CD4-positive, alpha-beta T cell (primary cell): ENCODE results near the gene PSMD5. TPM values are rescaled to one million over a fixed set of nuclear protein-coding genes. Genes with fewer than 3 reads are reported as not detected.

Source experiments
- ATAC-seq: fragments of 200-7000 bp; cut with Tn5 transposase; one replicate; pipeline ENCODE4 v1.10.0; 2022; ENCODE audit warnings: mild to moderate bottlenecking; ENCODE audit not compliant: poor library complexity
- CTCF ChIA-PET: fragments of 350-600 bp; sonication (Branson Sonifier 250); formaldehyde crosslinking; loops from one replicate; lab custom pipeline; 2021; ENCODE audit warnings: antibody characterized with exemption, inconsistent platforms; lab: Charles Lee
- POLR2A ChIA-PET: fragments of 350-600 bp; sonication (Branson Sonifier 250); formaldehyde crosslinking; loops from one replicate; lab custom pipeline; 2021; ENCODE audit warnings: antibody characterized with exemption, inconsistent platforms; lab: Charles Lee
- DNase-seq, 14 experiments: peaks; one replicate each; pipeline ENCODE4 v3.0.0-alpha.2; 2013 to 2020; ENCODE audit warnings: mixed read lengths in 2 of 14
- H3K27ac ChIP-seq, 2 donors: one replicate each; pipeline versions ENCODE4 v1.5.1 to v1.7.0; 2013; ENCODE audit warnings: low read length in 2 of 2, low read depth in 1 of 2, mild to moderate bottlenecking in 1 of 2
- H3K27me3 ChIP-seq, 2 experiments: 1 replicate in 1 of 2; 2 replicates in 1 of 2; pipeline versions ENCODE4 v1.6.1 to v1.7.0; 2013; ENCODE audit warnings: low read length in 2 of 2, control low read depth in 1 of 2, mild to moderate bottlenecking in 1 of 2, moderate library complexity in 1 of 2; ENCODE audit not compliant: insufficient read depth in 2 of 2, control insufficient read depth in 1 of 2
- H3K36me3 ChIP-seq: one replicate; pipeline ENCODE4 v1.6.1; 2013; ENCODE audit warnings: low read length, control low read depth; ENCODE audit not compliant: insufficient read depth
- H3K4me1 ChIP-seq: one replicate; pipeline ENCODE4 v1.6.1; 2013; ENCODE audit warnings: low read length, control low read depth; ENCODE audit not compliant: insufficient read depth
- H3K4me3 ChIP-seq: one replicate; pipeline ENCODE4 v1.5.1; 2013; ENCODE audit warnings: mild to moderate bottlenecking, low read length, moderate library complexity
- H3K9me3 ChIP-seq, 2 experiments: 1 replicate in 1 of 2; 2 replicates in 1 of 2; pipeline versions ENCODE4 v1.6.1 to v1.7.0; 2013; ENCODE audit warnings: low read length in 2 of 2, mild to moderate bottlenecking in 2 of 2, control low read depth in 1 of 2, moderate library complexity in 1 of 2; ENCODE audit not compliant: control insufficient read depth in 1 of 2, insufficient read depth in 1 of 2
- H3K27ac Mint-ChIP-seq: one replicate; pipeline ENCODE4 v1.8.0; 2020; ENCODE audit warnings: mixed read lengths
- H3K27me3 Mint-ChIP-seq: one replicate; pipeline ENCODE4 v1.8.0; 2021; ENCODE audit warnings: mixed read lengths
- H3K36me3 Mint-ChIP-seq: one replicate; pipeline ENCODE4 v1.8.0; 2021; ENCODE audit warnings: low read depth, mixed read lengths
- H3K4me1 Mint-ChIP-seq: one replicate; pipeline ENCODE4 v1.8.0; 2021; ENCODE audit warnings: low read depth, mixed read lengths
- H3K4me3 Mint-ChIP-seq: one replicate; pipeline ENCODE4 v1.8.0; 2020; ENCODE audit warnings: mild to moderate bottlenecking, mixed read lengths
- H3K9me3 Mint-ChIP-seq: one replicate; pipeline ENCODE4 v1.8.0; 2020; ENCODE audit warnings: mixed read lengths
- CTCF ChIP-seq: fragments of 200-600 bp; IDR thresholded peaks from one replicate; pipeline ENCODE4 v1.8.0; 2022; ENCODE audit warnings: antibody characterized with exemption, mild to moderate bottlenecking
- intact Hi-C, 2 experiments: fragments of 100-400 bp; cut with DNase I in 1 of 2; cut with micrococcal nuclease in 1 of 2; formaldehyde crosslinking; loops; one replicate each; pipeline versions ENCODE4 v1.15.1 to v1.9.0; 2023 to 2025; cut with DNase I, micrococcal nuclease
- total RNA-seq, 174 experiments: library from RNA in 2 of 174; stranded (reverse) in 2 of 174; gene quantifications; one replicate each; pipeline ENCODE4 v1.2.3 and lab custom pipeline; 2021 to 2026

Gene PSMD5
- total RNA-seq, 2 experiments from 2014 or later = 35.4 to 44.3 TPM

GRCh38 chr9:120882935-120883607 lies 40.3 kb upstream of the PSMD5 start:
- peaks cover 69% of the 10 kb centered on the region for H3K4me1 Mint-ChIP-seq
- H3K9me3 Mint-ChIP-seq = no peaks in the 10 kb centered on the region
- intact Hi-C loops = no loop called here
- Histone ChIP-seq H3K27ac (no peak overlapping the region), H3K4me3 (no peak overlapping the region), H3K27me3 (no peaks in the 10 kb centered on the region), H3K9me3 (no peaks in the 10 kb centered on the region), H3K36me3 (no peaks in the 10 kb centered on the region), H3K4me1 (peaks cover 68% of the 10 kb centered on the region)
- no peaks in the 10 kb centered on the region for H3K27me3 Mint-ChIP-seq
- peak overlapping the region; percentile 78 for H3K27ac Mint-ChIP-seq
- no peak for TF ChIP-seq CTCF
- H3K36me3 Mint-ChIP-seq = no peaks in the 10 kb centered on the region
- peak overlapping the region; percentile 9 for H3K4me3 Mint-ChIP-seq
- ATAC-seq (no peak), DNase-seq (peak in 4 of 14 experiments; percentile 45 to 68 (median 56))
- POLR2A ChIA-PET = interaction anchor here (1.1 to 36.2 kb wide), 6 partner anchors 10 to 238 kb away, joined by 4 to 1343 read pairs (median 17); partner anchors contain the start of gene TRAF1
- CTCF ChIA-PET = interaction anchor here (1.6 to 2.2 kb wide), 2 partner anchors 14 kb away, joined by 5 to 9 read pairs; no protein-coding TSS in a partner anchor

GRCh38 chr9:120879446-120879845 lies 36.7 kb upstream of the PSMD5 start:
- peaks cover 87% of the 10 kb centered on the region for H3K4me1 ChIP-seq
- no peaks in the 10 kb centered on the region for H3K27me3 Mint-ChIP-seq
- H3K27me3 ChIP-seq = no peaks in the 10 kb centered on the region
- DNase-seq (peak in 2 of 14 experiments; percentile 41 to 51), ATAC-seq (peak; percentile 6)
- no peaks in the 10 kb centered on the region for H3K9me3 Mint-ChIP-seq
- intact Hi-C loops = loop anchor here (1.0 to 5.0 kb wide), 4 partner anchors 11 to 103 kb away; no protein-coding TSS in a partner anchor
- H3K36me3 Mint-ChIP-seq = peaks cover 12% of the 10 kb centered on the region
- peaks cover 1% of the 10 kb centered on the region for H3K36me3 ChIP-seq
- H3K4me3 ChIP-seq = no peak overlapping the region
- ChIA-PET POLR2A (interaction anchor here (0.7 to 10.8 kb wide), 7 partner anchors 14 to 86 kb away, joined by 3 to 327 read pairs (median 4); partner anchors contain the start of genes FBXW2 and TRAF1), CTCF (interaction anchor here (0.7 to 3.3 kb wide), 5 partner anchors 10 to 57 kb away, joined by 3 to 23 read pairs (median 8); partner anchors contain the start of gene TRAF1)
- no peak for TF ChIP-seq CTCF
- peak overlapping the region; percentile 96 for H3K4me3 Mint-ChIP-seq
- H3K4me1 Mint-ChIP-seq = peaks cover 79% of the 10 kb centered on the region
- H3K27ac ChIP-seq = peak overlapping the region; percentile 72 to 86
- peak overlapping the region; percentile 93 for H3K27ac Mint-ChIP-seq
- H3K9me3 ChIP-seq = no peaks in the 10 kb centered on the region

- Mint-ChIP-seq H3K27ac (peak overlapping the region; percentile 93), H3K27me3 (no peaks in the 10 kb centered on the region), H3K9me3 (no peaks in the 10 kb centered on the region), H3K36me3 (peaks cover 20% of the 10 kb centered on the region), H3K4me3 (peak overlapping the region; percentile 96), H3K4me1 (peaks cover 79% of the 10 kb centered on the region)
- no peak for ATAC-seq
- peak in 5 of 14 experiments; percentile 28 to 57 (median 41) for DNase-seq
- H3K27me3 ChIP-seq = no peaks in the 10 kb centered on the region
- H3K9me3 ChIP-seq = no peaks in the 10 kb centered on the region
- H3K4me3 ChIP-seq = peak overlapping the region; percentile 64
- H3K4me1 ChIP-seq = peaks cover 90% of the 10 kb centered on the region
- peak overlapping the region; percentile 72 to 86 for H3K27ac ChIP-seq
- TF ChIP-seq CTCF = no peak
- CTCF ChIA-PET = interaction anchor here (0.7 to 3.3 kb wide), 8 partner anchors 10 to 58 kb away, joined by 3 to 23 read pairs (median 4); partner anchors contain the start of gene TRAF1
- intact Hi-C loops = loop anchor here (1.0 to 5.0 kb wide), 4 partner anchors 12 to 104 kb away; no protein-coding TSS in a partner anchor
- peaks cover 11% of the 10 kb centered on the region for H3K36me3 ChIP-seq
- POLR2A ChIA-PET = interaction anchor here (0.6 to 10.8 kb wide), 12 partner anchors 8 to 223 kb away, joined by 3 to 327 read pairs (median 5); partner anchors contain the start of genes FBXW2 and TRAF1
Observed at GRCh38 chr9:120878188-120879130, 35.7 kb upstream of the PSMD5 start.
